SIG-M5 treated with dmso at 0.1 percent for 504 hours (cell line): ENCODE measurements around the gene NPAS3.

ENCODE experiments used
- DNase-seq: peaks from one replicate; lab custom pipeline; 2025; ENCODE audit not compliant: unreplicated experiment; lab: John Stamatoyannopoulos, UW

Gene NPAS3

GRCh38 chr14:33430414-33431035 lies 491.8 kb downstream of the NPAS3 start:
- no peak for DNase-seq

DNA sequence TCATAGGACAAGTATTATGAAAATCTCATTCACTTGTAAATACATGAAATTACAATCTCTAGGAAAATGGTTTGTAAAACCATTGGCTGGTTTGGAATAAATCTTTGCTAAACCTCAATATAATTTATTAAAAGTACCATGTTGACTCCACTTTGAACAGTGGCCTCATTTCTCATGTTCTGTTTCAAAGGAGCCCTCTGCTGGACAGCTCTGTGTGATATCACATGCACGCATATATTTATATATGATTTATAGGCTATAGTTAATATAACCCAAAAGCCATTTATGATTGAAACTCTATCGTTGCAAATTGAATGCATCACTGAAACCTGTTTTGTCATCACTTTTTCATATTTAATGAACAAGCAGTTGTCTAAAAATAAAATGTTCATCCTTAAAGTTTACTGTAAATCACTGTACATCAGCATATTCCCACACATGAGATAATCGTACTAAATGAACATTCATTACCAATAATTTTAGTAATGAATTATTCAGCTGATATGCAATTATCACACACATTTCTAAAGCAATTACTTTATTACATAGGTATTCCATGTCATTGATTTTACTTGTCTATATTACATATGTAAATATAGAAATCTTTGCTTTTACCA lies 493.8 kb downstream of the NPAS3 start:
- no peak for DNase-seq

- no peak for DNase-seq
Measured at GRCh38 chr14:33433396-33433795, 494.7 kb downstream of the NPAS3 start.

- DNase-seq = no peak
Measured at GRCh38 chr14:33435911-33436689, 497.4 kb downstream of the NPAS3 start.

GRCh38 chr14:33441633-33442032 lies 503.0 kb downstream of the NPAS3 start:
- no peak for DNase-seq

DNA sequence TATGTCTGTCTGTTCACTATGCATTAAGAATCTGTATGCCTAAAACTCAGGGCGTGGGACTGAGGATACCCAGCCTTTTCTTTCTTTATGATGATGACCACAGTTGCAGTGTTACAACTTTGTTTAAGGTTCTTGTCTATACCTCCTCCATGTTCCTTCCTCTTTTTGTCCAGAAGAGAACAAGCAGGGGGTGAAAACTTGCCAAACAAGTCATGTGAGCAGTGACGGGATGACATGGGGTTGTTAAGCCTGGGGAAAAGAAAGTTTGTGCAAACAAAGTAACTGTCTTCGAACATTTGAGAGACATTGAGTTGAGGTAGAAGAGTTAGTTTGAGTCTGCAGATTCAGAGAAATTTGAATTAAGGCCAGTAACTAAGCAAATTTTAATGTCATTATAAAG lies 505.5 kb downstream of the NPAS3 start:
- DNase-seq = no peak

- no peak for DNase-seq
Measured at GRCh38 chr14:33449268-33449667, 510.6 kb downstream of the NPAS3 start.

DNA sequence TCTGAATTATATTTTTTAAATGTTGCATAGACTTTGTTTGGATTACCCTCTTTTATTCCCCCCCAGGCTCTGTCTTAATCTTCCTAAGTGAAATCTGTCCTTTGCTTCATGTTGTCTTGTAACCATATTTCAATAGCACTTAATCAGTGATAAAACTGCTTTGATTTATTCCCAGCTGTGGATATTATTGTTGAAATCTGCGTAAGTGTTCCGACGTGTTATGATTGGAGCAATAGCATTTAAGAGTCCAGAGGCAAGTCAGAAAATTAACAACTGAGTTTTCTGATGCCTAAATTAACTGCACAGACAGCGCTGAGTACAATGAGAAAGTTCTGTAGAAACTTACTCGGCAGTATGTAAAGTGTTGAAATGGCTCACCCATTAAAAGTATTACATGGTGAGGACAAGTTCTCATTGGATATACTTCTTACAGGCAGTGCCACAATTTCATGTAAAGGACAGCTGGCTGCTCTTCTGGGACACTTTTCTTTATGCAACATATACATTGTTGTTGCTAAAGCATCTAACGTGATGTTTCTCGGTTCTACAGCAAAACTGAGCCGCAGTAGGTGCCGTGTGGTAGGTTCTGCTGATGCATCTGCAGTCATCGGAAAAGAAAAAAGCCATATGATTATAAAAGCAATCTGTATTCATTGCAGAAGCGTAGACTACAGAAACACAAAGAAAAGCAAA lies 511.2 kb downstream of the NPAS3 start:
- no peak for DNase-seq

GRCh38 chr14:33450416-33450815 lies 511.7 kb downstream of the NPAS3 start:
- DNase-seq = no peak

- no peak for DNase-seq
Measured at GRCh38 chr14:33451211-33451610, 512.5 kb downstream of the NPAS3 start.

GRCh38 chr14:33452995-33453394 lies 514.3 kb downstream of the NPAS3 start:
- DNase-seq = no peak

DNA sequence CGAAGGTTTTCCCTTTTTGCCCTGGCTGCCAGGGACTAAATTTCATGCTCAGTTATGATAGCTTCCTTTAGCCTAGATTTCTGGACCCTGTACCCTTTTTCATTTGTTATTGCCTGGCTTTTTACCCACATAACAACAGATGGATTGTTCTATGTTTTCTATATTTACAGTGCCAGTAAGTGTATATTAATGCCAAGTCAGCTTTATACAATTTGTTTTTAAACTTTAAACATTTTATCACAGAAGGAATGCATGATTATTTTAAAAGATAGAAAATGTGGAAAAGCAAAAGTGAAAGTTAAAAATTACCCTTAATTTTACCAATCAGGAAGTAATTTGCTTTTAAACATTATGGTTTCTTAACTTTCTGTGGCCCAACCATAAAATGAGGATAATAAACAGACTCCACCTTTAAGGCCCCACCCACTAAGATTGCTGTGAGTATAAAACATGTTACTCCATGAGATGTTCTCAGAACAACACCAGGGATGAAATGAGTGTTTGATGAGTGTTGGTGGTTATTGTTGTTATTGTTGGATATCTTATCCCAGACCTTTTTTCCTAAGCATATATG lies 515.4 kb downstream of the NPAS3 start:
- DNase-seq = no peak

DNA sequence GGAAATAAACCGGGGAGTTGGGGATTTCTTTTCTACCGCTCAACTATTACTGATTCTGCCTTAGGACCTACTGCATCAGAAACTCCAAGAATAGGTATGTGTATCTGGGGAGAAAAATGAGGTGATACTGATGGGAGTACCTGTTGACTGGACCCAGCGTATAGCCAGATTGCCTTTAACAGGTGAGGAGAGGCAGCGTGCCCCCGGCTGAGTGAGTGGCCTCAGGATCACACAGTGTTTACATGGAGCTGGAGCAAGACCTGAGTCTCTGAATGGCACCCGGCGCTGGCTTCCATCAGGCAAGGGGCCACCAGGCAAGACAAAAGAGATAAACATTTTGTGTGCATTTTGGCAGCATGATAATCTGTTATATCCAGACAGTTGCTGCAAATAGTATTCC lies 516.0 kb downstream of the NPAS3 start:
- no peak for DNase-seq

DNA sequence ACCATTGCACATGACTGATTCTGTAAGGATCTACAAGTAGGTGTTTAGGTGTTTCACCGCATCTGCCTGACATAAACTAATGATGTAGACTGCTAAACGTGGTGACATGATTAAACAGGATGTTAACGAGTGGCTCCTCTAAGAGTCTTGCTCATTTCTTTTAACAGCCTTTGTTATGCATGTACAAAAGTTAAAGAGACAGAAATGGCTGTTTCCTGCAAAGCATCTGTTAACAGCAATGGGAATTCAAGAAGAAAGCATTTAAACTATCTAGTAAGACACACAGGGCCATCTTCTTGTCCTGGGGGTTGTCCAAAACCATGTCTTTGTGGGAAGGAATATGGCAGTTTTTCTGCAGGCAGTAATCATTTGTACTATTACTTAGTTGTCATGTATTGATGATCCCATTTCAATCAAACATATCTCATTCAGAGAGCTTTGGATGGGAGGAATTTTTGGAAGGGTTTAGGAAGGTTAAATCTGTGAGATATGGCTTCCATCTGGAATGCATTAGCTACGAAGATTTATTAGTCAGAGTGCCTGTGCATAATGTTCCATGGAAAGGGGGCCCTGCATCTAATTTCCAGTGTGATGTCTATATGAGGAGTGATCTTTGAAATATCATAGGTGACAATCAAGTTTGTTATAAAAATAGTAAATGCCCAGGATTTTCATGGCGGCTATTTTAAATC lies 517.1 kb downstream of the NPAS3 start:
- no peak for DNase-seq

DNA sequence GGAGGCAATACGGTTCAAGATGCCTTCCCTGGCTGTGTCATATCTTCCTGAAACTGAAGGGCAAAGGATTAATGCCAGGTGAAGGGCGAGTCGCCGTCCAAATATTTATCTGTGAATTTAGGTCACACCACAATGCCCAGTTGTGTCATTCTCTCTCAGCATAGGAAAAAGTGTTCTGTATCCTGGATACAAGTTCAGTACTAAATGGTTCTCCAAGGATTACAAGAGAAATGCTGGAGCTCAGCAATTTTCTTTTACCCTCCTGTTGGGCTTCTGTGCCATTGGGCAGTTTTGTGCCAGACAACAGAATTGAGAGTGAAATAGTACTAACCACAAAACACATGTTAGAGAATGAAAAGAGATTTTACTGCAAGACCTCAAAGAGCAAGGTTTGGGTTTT lies 518.3 kb downstream of the NPAS3 start:
- DNase-seq = no peak

DNA sequence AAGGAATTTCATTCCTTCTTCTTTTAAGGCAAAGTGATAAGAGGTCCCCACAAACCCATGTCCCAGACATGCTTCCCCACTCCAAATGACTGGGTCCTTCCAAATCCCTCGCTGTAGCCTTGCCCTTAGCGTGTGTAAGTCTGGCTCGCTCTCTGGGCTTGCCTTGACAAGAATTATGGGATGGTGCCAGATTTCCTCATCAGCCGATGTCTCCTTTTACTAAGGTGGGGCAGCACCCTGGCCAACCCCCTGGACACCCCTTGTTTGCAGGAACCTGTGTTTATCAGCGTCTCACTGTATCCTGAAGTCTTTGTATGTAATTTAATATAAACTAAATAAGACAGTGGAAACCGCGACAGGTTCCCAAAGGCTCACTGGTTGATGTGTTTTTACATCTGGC lies 518.9 kb downstream of the NPAS3 start:
- no peak for DNase-seq

DNA sequence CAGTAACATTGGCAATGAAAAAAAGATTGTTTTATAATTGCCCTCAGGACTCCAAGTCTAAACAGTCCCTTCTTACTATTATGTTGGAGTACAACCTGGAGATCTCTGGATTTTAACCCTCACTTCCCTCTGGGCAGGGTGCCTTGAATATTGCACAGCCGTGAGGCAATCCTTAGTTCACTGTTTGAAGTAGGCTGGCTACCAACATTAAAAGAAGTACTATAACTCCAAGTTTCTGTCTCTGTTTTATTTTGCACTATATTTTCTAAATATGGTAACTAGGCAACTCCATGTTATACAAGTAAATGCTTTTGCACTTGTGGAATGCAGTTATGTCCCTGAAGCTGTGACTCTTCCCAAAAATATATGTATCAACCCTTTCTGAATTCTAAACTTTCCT lies 521.5 kb downstream of the NPAS3 start:
- no peak for DNase-seq

- no peak for DNase-seq
Measured at GRCh38 chr14:33461036-33461435, 522.4 kb downstream of the NPAS3 start.

DNA sequence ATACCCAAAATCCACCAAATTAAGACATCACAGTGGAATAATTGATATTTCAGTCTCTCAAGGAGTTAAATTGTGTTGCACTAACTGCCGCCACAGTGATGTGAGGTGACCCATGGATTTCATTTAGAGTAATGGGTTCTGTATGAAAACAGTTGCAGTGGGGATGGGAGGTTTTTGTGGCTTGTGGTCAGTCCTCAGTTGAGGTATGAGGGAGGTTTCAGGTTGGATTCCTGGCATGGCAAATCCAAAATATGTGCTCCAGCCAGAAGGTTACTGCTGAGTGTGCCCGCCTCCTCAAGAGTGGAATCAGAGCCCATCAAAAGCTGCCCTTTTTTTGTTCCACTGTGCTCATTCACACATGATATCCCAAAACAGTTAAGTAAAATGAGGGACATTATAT lies 525.1 kb downstream of the NPAS3 start:
- DNase-seq = no peak

DNA sequence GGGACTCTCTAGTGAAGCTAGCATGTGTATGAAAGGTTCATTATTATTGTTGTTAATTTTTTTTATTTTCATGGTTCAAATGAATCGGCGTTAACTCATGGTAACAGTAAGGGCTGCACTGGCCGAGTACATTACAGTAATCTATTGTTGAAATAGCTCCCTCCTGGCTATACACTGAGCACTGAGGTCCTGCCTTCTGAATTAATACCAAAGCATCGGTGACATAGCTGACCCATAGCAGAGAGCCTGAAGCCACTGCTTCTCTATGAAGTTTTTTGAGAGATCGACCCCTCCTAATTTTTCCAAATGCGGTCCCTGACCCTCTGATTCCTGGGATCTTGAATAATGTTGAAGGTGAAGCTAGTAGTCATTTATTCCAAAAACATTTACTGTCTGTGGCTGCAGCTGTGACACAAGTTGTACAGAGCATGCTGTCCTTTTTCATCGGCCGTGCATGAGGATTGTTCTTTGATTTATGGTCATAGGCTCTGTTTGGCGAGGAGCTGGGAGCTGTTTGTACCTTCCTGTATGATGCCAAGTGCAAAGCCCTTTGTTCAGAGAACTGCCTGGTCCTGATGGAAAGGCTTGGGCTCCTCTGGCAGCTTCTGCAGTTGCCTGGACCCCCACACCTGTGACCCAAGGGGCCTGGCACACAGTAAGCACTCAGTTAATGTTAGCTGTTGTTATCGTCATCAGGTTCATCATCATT lies 525.7 kb downstream of the NPAS3 start:
- DNase-seq = no peak
